ENCODE measurements around the gene COL9A1.

- no peak for TF ChIP-seq CTCF (IDR thresholded peaks at IDR 0.05; ENCODE audit: poor library complexity)
- TF ChIP-seq EZH2 (IDR thresholded peaks at IDR 0.05; ENCODE audit: borderline replicate concordance) = no peak
- TF ChIP-seq EZH2phosphoT487 (IDR thresholded peaks at IDR 0.05; ENCODE audit: low read depth, severe bottlenecking, unreplicated experiment) = no peak
These were observed 119.3 kb downstream of the COL9A1 start for GRCh38 chr6:70183538-70183937.

All from hepatocyte (in vitro differentiated cells).